Activated T-cell treated with anti-CD3 and anti-CD28 coated beads, Interleukin-2, amount 50 U/mL, for 4 hours (primary cell): Measurements from ENCODE around the gene TBC1D32. TPM values are rescaled to one million over a fixed set of nuclear protein-coding genes. Genes with fewer than 3 reads are reported as not detected.
"Not testable (repeated sequence)": the region's sequence is repeated elsewhere in the genome, so short reads cannot be mapped to it uniquely, and the experiment has no call there.

Source experiments
- ATAC-seq, 2 donors: fragments of 200-7000 bp; cut with Tn5 transposase; one replicate each; pipeline ENCODE4 v1.10.0; 2021
- DNase-seq: peaks from one replicate; pipeline ENCODE4 v3.0.0-alpha.2; 2020
- H3K27me3 Mint-ChIP-seq: one replicate; pipeline ENCODE4 v1.8.0; 2021; ENCODE audit warnings: low read depth, mixed read lengths
- H3K36me3 Mint-ChIP-seq: one replicate; pipeline ENCODE4 v1.8.0; 2022; ENCODE audit warnings: mixed read lengths; ENCODE audit not compliant: insufficient read depth
- H3K4me1 Mint-ChIP-seq: one replicate; pipeline ENCODE4 v1.8.0; 2021; ENCODE audit warnings: low read depth, mixed read lengths
- H3K4me3 Mint-ChIP-seq: one replicate; pipeline ENCODE4 v1.8.0; 2021; ENCODE audit warnings: mild to moderate bottlenecking, moderate library complexity, mixed read lengths
- H3K9me3 Mint-ChIP-seq: one replicate; pipeline ENCODE4 v1.8.0; 2021; ENCODE audit warnings: mixed read lengths
- total RNA-seq, 3 donors: library from RNA; stranded (reverse); gene quantifications; one replicate each; pipeline ENCODE4 v1.2.1, GENCODE V29; 2021

Gene TBC1D32
- total RNA-seq, 3 donors from 2014 or later, result 2.4 to 3.5 (median 3.2) TPM

DNA sequence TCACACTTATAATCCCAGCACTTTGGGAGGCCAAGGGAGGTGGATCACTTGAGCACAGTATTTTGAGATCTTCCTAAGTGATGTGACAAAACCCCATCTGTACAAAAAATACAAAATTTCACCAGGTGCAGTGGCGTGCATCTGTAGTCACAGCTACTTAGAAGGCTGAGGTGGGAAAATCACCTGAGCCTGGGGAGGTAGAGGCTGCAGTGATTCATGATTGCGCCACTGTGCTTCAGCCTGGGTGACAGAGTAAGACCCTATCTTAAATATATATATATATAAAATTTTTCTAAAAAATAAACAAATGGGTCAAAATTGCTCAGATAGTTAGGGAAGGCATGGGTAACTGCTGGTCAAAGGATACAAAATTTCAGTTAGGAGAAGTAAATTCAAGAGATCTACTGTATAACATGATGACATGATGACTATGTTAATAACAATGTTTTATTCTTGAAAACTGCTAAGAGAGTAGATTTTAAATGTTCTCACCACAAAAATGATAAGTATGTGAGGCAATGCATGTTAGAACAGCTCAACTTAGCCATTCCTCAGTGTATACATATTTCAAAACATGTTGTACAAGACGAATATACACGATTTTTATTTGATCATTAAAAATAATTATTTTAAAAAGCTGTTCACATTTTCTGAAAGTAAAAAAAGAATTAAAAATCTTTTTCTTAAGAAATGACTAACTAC, 24.4 kb downstream of the TBC1D32 start:
- H3K9me3 Mint-ChIP-seq, result no peaks in the 10 kb centered on the region
- H3K4me1 Mint-ChIP-seq, result no peaks in the 10 kb centered on the region
- H3K4me3 Mint-ChIP-seq, result no peak overlapping the region
- DNase-seq, result no peak
- H3K27me3 Mint-ChIP-seq, result no peaks in the 10 kb centered on the region
- ATAC-seq, result no peak
- peaks cover 11% of the 10 kb centered on the region for H3K36me3 Mint-ChIP-seq

DNA sequence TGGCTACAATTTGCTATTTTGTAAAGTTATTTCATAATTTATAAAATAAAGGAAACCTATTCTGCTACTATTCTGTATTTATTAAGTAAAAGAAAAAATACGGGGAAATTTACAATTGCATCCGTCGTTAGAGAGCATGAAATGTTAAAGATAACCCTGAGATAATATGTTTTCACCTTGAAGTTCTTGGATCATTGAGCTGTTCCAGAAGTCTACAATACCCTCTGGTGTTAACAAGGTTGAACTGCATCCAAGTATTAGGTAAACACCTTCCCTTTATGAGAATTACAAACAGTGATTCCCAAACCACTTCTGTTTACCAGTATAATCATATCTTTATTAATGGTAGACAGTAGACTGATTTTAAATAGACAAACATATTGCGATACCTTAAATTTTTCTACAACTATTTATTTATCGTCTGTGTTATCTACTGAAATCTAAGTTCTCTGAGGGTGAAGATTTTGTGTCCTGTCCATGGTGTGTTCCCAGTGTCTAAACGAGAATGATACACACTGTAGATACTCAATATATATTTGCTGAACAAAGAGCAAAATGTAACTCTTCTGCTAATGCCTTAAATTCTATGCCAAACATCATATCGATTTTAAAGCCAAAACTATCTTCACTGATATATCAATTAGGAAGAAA, 28.2 kb downstream of the TBC1D32 start:
- Mint-ChIP-seq H3K4me1 (no peaks in the 10 kb centered on the region), H3K4me3 (no peak overlapping the region), H3K36me3 (peaks cover 6% of the 10 kb centered on the region), H3K9me3 (no peaks in the 10 kb centered on the region), H3K27me3 (no peaks in the 10 kb centered on the region)
- DNase-seq (no peak), ATAC-seq (no peak)

DNA sequence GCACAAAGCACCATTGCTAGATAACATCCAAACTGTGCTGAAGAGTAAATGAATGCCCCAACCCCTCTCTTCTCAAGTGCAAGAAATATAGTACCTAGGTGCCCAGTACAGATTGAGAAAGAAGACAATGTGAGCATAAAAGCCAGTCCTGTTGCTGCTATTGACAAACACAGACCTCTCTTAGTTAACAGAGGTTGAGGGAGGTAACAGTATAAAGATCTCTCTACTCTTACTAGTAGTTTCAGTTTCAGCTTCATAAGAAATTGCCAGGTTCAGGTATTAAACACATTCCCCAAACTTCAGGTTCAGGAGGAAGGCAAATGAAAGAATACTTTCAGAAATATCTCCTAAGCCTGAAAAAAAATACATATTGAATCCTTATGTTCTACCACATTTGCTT, 31.4 kb downstream of the TBC1D32 start:
- no peak for ATAC-seq
- Mint-ChIP-seq H3K36me3 (peaks cover 11% of the 10 kb centered on the region), H3K4me1 (no peaks in the 10 kb centered on the region)

DNA sequence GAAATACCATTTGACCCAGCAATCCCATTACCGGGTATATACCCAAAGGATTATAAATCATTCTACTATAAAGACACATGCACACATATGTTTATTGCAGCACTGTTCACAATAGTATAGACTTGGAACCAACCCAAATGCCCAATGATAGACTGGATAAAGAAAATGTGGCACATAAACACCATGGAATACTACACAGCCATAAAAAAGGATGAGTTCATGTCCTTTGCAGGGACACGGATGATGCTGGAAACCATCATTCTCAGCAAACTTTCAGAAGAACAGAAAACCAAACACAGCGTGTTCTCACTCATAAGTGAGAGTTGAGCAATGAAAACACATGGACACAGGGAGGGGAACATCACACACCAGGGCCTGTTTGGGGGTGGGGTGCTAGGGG, 33.1 kb downstream of the TBC1D32 start:
- not testable (repeated sequence) for H3K27me3 Mint-ChIP-seq, ATAC-seq, H3K4me3 Mint-ChIP-seq, DNase-seq, H3K9me3 Mint-ChIP-seq, H3K4me1 Mint-ChIP-seq
- peaks cover 17% of the 10 kb centered on the region for H3K36me3 Mint-ChIP-seq

More for the DNA sequence above, 31.4 kb downstream of the TBC1D32 start:
- Mint-ChIP-seq H3K9me3 (no peaks in the 10 kb centered on the region), H3K4me3 (no peak overlapping the region), H3K27me3 (no peaks in the 10 kb centered on the region)
- no peak for DNase-seq

DNA sequence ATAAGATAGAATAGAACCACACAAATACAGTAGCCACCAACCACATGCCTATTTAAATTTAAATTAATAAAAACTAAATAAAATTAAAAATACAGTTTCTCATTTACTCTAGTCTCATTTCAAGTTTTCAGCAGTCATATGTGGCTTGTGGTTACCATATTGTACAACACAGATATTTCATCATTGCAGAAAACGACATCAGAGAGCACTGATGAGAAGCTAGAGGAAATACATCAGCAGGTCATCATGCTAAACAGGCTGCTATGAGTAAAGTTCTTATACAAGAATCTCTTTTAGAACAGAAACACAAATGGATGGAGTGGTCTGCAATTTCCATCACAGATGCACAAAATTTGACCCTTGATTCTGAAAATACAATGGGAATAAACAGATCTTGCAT, 36.6 kb downstream of the TBC1D32 start:
- Mint-ChIP-seq H3K27me3 (no peaks in the 10 kb centered on the region), H3K4me3 (no peak overlapping the region), H3K4me1 (no peaks in the 10 kb centered on the region), H3K9me3 (no peaks in the 10 kb centered on the region), H3K36me3 (peaks cover 20% of the 10 kb centered on the region)
- ATAC-seq (no peak), DNase-seq (no peak)

DNA sequence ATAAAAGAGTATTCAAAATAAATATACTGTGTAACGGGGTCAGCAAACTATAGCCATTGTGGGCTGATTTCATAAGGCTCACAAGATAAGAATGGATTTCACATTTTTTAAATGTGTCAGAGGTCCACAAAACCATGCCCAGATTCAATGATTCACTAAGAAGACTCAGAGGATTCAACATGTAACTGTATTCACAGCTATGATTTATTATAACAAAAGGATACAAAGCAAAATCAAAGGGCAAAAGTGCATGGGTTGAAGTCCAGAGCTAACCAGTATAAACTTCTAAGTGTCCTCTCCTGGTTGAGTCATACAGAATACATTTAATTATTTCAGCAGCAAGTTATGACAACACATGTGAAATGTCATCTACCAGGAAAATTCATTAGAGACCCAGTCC, 49.2 kb downstream of the TBC1D32 start:
- Mint-ChIP-seq H3K27me3 (no peaks in the 10 kb centered on the region), H3K36me3 (peaks cover 40% of the 10 kb centered on the region), H3K4me1 (no peaks in the 10 kb centered on the region), H3K4me3 (no peak overlapping the region), H3K9me3 (no peaks in the 10 kb centered on the region)
- ATAC-seq (no peak), DNase-seq (no peak)

DNA sequence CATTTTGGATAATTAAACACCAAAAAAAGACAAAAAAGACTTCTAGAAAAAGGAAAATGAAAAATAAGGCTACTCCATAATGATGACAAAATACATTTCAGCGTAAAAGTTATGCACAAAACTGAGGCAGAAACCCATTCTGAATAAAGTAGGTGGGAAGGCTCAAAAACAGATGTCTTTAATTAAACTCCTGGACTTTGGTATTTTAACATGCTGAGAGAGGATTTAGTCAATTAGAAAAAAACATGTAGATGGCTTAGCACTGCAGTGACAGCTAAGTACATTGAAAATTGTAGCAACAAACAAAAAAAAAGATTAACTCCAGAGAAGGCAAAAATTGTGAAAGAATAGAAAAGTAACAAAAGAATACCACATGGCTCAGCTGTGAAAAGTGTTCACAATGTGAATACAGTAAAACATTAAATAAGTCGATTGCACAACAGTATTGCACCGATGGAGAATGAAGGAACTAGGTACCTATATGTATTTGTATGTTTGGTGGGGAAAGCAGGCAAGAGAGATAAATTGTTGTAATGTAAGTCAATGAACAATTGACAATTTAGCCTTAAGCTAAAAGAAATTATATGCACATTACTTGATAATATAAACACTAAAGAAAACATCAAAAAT, 59.5 kb downstream of the TBC1D32 start:
- Mint-ChIP-seq H3K27me3 (no peaks in the 10 kb centered on the region), H3K4me3 (no peak overlapping the region), H3K36me3 (peaks cover 38% of the 10 kb centered on the region), H3K9me3 (peaks cover 6% of the 10 kb centered on the region), H3K4me1 (no peaks in the 10 kb centered on the region)
- DNase-seq (no peak), ATAC-seq (no peak)

DNA sequence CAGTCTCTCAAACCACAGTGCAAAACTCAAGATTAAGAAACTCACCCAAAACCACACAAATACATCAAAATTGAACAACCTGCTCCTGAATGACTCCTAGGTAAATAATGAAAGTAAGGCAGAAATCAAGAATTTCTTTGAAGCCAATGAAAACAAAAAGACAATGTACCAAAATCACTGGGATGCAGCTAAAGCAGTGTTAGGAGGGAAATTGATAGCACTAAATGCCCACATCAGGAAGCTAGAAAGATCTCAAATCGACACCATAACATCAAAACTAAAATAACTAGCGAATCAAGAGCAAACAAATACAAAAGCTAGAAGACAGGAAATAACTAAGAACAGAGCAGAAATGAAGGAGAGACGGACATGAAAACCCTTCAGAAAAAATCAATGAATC, 70.5 kb downstream of the TBC1D32 start:
- Mint-ChIP-seq H3K4me1 (no peaks in the 10 kb centered on the region), H3K36me3 (peaks cover 59% of the 10 kb centered on the region), H3K27me3 (no peaks in the 10 kb centered on the region), H3K9me3 (peaks cover 43% of the 10 kb centered on the region), H3K4me3 (no peak overlapping the region)
- DNase-seq (no peak), ATAC-seq (no peak)

DNA sequence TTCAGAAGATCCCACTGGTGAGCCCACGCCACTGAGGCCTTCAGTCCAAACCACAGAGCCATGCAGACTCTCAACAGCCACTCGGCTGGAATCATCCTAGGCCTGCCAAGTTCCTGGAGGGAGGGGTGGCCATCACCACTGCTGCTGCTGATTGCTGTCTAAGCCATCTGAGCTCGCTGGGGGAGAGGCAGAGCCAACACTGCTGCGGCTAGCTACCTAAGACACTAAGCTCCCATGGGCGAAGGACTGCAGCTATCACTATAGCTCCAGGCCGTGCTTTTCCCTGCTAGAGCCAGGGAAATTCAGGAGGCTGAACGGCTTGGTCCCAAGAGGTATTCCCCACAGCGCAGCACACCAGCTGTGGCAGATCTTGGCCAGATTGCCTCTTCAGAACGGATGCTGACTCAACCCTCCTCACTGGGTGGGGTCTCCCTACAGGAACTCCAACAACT, 73.6 kb downstream of the TBC1D32 start:
- H3K4me1 Mint-ChIP-seq, result no peaks in the 10 kb centered on the region
- no peak for ATAC-seq
- no peak for DNase-seq
- no peaks in the 10 kb centered on the region for H3K27me3 Mint-ChIP-seq
- peaks cover 46% of the 10 kb centered on the region for H3K36me3 Mint-ChIP-seq
- H3K4me3 Mint-ChIP-seq, result no peak overlapping the region
- H3K9me3 Mint-ChIP-seq, result peaks cover 29% of the 10 kb centered on the region

DNA sequence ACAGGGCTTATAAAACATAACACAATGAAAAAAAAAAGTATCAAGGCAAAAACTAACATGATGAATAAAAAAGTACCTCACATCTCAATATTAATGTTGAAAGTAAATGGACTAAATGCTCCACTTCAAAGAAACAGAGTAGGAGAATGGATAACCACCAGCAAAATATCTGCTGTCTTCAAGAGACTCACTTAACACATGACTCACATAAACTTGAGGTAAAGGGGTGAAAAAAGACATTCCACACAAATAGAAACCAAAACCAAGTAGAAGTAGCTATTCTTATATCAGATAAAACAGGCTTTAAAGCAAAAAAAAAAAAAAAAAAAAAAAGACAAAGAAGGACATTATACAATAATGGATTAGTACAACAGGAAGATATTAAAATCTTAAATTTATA, 86.9 kb downstream of the TBC1D32 start:
- DNase-seq, result no peak
- Mint-ChIP-seq H3K4me1 (peaks cover 3% of the 10 kb centered on the region), H3K9me3 (peaks cover 54% of the 10 kb centered on the region), H3K4me3 (no peak overlapping the region), H3K36me3 (peaks cover 62% of the 10 kb centered on the region), H3K27me3 (no peaks in the 10 kb centered on the region)
- peak; percentile 63 to 77 for ATAC-seq

DNA sequence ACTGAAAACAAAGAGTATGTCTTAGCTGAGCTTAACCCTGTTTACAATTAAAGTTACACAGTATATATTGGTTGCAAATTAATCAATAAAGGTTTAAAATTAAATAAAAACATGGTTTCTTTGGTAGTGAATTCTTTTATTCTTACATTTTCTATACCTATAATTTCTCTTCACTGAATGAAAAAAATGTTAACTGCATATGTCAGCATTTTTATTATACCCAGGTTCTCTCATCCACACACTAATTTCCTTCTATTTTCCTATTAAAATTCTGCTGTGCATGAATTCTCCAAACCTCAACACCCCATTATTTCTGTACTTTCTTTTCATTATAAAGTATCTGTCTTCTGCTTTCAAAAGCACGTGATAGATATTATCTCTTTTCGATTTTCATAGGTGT, 91.9 kb downstream of the TBC1D32 start:
- Mint-ChIP-seq H3K4me3 (no peak overlapping the region), H3K4me1 (peaks cover 2% of the 10 kb centered on the region), H3K27me3 (no peaks in the 10 kb centered on the region), H3K36me3 (peaks cover 38% of the 10 kb centered on the region), H3K9me3 (peaks cover 12% of the 10 kb centered on the region)
- DNase-seq (no peak), ATAC-seq (no peak)

DNA sequence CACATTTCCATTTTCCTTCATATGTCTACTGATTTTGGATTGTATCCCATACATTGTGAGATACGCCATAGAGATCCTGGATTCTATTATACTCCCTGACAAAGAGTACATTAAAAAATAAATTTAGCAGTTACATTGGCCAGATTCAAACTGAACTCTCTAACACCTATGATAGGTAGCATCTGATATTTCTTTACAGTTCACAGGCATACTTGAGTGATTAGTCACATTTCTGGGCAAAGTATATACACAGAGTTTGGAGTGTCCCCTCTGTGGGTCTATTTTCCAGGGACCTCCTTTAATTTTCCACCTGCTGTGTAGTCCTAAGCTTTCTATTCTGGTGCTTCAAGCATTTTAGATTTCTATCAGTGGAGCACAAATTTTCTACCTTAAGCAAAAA, 96.4 kb downstream of the TBC1D32 start:
- peaks cover 33% of the 10 kb centered on the region for H3K36me3 Mint-ChIP-seq
- no peaks in the 10 kb centered on the region for H3K9me3 Mint-ChIP-seq
- DNase-seq (no peak), ATAC-seq (no peak)
- no peaks in the 10 kb centered on the region for H3K27me3 Mint-ChIP-seq
- H3K4me1 Mint-ChIP-seq, result no peaks in the 10 kb centered on the region
- H3K4me3 Mint-ChIP-seq, result no peak overlapping the region

DNA sequence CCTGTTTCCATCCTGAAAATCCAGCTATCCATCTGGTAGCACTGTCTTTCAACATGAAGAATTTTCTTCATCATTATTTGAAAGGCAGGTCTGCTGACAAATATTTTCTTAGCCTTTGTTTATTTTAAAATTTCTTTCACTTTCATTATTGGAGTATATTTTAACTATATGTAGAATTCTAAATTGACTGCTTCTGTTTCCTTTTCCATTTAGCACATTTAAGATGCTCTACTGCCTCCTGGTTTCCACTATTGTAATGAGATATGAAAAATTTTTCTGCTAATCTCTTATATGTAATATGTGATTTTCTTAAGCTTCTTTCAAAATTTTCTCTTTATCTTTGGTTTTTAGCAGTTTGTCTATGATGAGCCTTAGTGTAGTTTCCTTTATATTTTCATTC, 97.3 kb downstream of the TBC1D32 start:
- Mint-ChIP-seq H3K27me3 (no peaks in the 10 kb centered on the region), H3K4me3 (no peak overlapping the region), H3K36me3 (peaks cover 33% of the 10 kb centered on the region), H3K4me1 (no peaks in the 10 kb centered on the region), H3K9me3 (no peaks in the 10 kb centered on the region)
- ATAC-seq, result no peak
- no peak for DNase-seq

DNA sequence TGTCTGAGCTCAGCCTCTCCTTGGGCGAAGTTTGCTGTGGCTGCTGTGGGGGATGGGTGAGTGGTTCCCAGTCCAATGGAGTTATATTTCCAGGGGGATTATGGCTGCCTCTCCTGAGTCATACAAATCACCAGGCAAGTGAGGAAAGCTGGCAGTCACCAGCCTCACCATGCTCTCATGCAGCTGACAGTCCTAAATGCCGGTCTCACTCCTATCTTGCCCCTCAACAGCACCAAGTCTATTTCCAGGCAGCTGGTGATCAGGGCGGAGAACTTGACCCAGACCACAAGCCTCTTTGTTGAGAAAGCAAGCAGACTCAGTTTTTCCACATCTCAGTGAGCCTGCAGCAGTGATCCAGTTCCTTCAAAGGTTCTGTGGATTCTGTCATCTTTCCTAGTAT, 98.9 kb downstream of the TBC1D32 start:
- Mint-ChIP-seq H3K36me3 (peaks cover 33% of the 10 kb centered on the region), H3K4me3 (no peak overlapping the region), H3K9me3 (no peaks in the 10 kb centered on the region), H3K27me3 (no peaks in the 10 kb centered on the region), H3K4me1 (no peaks in the 10 kb centered on the region)
- ATAC-seq, result no peak
- no peak for DNase-seq

DNA sequence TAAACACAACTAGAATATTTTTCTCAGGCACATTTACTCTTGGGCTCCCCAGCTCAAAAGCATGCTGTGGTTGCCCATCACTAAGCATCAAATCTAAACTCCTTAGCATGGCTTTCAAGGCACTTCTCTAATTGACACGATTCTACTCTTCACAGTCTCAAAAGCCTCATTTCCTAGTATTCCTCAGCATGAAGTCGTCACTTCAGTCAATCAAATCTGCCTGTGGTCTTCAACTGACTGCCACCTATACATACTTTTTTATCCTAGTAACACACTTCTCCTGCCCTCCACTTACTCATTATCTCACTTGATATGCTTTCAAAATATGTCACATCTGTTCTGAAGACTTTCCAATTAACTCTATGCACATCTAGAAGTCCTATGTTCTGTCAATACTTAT, 110.3 kb downstream of the TBC1D32 start:
- no peaks in the 10 kb centered on the region for H3K27me3 Mint-ChIP-seq
- ATAC-seq (no peak), DNase-seq (no peak)
- no peaks in the 10 kb centered on the region for H3K4me1 Mint-ChIP-seq
- peaks cover 32% of the 10 kb centered on the region for H3K36me3 Mint-ChIP-seq
- H3K9me3 Mint-ChIP-seq, result peaks cover 3% of the 10 kb centered on the region
- no peak overlapping the region for H3K4me3 Mint-ChIP-seq
